ENCODE measurements around the gene FOXK1.

Gene FOXK1

DNA sequence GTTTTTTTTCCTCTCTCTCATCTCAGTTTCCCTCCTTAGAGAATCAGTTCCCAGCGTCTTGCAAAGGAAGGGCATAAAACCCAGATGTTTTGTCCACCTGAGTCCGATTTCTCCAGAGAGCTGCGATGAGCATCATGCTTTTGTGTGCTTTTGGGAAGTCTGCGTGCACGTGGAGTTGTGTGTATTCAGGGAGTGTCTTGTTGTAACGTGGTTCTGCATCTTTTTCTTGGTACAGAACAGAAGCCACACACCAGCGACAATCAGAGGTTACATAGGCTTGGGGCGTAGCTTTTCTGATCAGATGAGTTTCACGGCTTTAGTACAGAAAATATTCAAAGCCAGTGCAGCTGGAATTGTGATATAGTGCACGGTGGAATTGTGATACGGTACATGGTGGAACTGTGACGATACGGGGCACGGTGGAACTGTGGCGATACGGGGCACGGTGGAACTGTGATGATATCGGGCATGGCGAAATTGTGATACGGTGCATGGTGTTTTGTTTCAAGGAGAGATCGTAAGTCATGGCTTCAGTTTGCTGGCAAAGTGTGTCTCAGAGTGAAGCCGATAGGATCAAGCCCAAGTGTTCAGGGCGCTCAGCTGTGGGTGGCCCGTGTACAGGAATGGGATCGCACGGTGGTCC, 32.8 kb downstream of the FOXK1 start:
- Histone ChIP-seq H3K9me3 (replicated peaks; ENCODE audit: low read length) (no peaks in the 10 kb centered on the region), H3K4me1 (ENCODE audit: control insufficient read depth, insufficient read depth, low read length) (peaks cover 13% of the 10 kb centered on the region), H3K9ac (ENCODE audit: low read depth, low read length) (no peak overlapping the region), H3K27me3 (ENCODE audit: control insufficient read depth, insufficient read depth, low read length) (no peaks in the 10 kb centered on the region), H3K36me3 (ENCODE audit: insufficient read depth, low read length) (peaks cover 8% of the 10 kb centered on the region), H3K4me3 (ENCODE audit: low read length) (peak overlapping the region; percentile 26), H3K4me2 (ENCODE audit: low read length) (peak overlapping the region; percentile 72)

DNA sequence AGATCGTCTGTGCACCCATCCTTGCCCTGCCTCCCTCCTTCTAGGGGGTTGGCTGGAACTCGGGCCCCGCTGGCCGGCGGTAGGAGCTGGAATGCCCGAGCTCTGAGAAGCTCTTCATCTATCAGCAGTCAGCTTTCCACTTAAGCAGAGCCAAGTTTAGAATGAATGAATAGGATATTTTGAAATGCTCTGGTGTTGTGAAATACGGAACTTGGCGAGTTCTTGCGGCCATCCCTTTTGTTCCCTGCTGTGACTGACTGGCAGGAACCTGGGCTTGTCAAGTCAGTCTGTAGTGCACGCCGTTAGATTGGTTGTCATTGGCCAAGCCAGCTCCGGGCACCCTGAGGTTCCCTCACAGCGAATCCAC, 33.3 kb downstream of the FOXK1 start:
- Histone ChIP-seq H3K9me3 (replicated peaks; ENCODE audit: low read length) (no peaks in the 10 kb centered on the region), H3K4me3 (ENCODE audit: low read length) (peak overlapping the region; percentile 26), H3K4me1 (ENCODE audit: control insufficient read depth, insufficient read depth, low read length) (peaks cover 13% of the 10 kb centered on the region), H3K4me2 (ENCODE audit: low read length) (peak overlapping the region; percentile 72), H3K36me3 (ENCODE audit: insufficient read depth, low read length) (peaks cover 8% of the 10 kb centered on the region), H3K27me3 (ENCODE audit: control insufficient read depth, insufficient read depth, low read length) (no peaks in the 10 kb centered on the region), H3K9ac (ENCODE audit: low read depth, low read length) (no peak overlapping the region)

DNA sequence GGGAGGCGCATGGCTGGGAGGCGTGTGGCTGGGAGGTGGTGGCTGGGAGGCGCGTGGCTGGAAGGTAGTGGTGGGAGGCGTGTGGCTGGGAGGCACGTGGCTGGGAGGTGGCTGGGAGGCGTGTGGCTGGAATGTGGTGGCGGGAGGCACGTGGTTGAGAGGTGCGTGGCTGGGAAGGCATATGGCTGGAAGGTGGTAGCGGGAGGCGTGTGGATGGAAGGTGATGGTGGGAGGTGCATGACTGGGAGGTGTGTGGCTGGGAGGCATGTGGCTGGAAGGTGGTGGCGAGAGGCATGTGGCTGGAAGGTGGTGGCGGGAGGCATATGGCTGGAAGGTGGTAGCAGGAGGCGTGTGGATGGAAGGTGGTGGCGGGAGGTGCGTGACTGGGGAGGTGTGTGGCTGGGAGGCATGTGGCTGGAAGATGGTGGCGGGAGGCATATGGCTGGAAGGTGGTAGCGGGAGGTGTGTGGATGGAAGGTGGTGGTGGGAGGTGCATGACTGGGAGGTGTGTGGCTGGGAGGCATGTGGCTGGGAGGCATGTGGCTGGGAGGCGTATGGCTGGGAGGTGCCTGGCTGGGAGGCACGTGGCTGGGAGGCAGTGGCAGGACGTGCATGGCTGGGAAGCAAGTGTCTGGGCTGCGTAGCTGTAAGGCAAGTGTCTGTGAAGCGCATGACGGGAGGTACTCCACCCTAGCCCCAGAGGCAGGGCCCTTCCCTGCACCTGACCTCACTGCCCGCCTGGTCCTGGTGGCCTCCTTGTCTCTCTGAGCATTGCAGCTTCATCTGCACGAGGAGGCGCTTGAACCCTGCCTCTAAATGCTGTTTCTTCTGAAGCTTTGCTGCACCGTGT, 35.1 kb downstream of the FOXK1 start:
- H3K9me3 ChIP-seq (replicated peaks; ENCODE audit: low read length): no peaks in the 10 kb centered on the region
- H3K4me2 ChIP-seq (ENCODE audit: low read length): no peak overlapping the region
- no peak overlapping the region for H3K4me3 ChIP-seq (ENCODE audit: low read length)
- peaks cover 6% of the 10 kb centered on the region for H3K36me3 ChIP-seq (ENCODE audit: insufficient read depth, low read length)
- no peaks in the 10 kb centered on the region for H3K27me3 ChIP-seq (ENCODE audit: control insufficient read depth, insufficient read depth, low read length)
- H3K4me1 ChIP-seq (ENCODE audit: control insufficient read depth, insufficient read depth, low read length): peaks cover 13% of the 10 kb centered on the region
- no peak overlapping the region for H3K9ac ChIP-seq (ENCODE audit: low read depth, low read length)

DNA sequence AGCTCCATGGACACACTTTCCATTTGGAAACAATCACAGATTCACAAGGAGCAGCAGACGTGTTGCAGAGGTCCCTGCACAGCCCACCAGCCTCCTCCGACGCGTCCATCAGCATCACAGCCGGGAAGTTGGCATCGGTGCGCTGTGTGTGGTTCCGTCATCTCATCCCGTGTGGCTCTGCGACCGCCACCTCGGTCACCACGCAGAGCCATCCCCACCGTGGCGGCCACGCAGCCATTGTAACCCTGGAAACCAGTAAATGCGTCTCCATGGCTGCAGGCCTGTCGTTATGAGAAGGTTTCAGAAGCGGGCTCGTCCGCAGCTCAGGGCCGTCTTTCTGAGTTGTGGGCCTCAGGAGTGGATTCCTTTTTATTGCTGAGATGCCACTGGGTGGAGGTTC, 36.0 kb downstream of the FOXK1 start:
- Histone ChIP-seq H3K36me3 (ENCODE audit: insufficient read depth, low read length) (peaks cover 10% of the 10 kb centered on the region), H3K9ac (ENCODE audit: low read depth, low read length) (no peak overlapping the region), H3K4me3 (ENCODE audit: low read length) (no peak overlapping the region), H3K27me3 (ENCODE audit: control insufficient read depth, insufficient read depth, low read length) (no peaks in the 10 kb centered on the region), H3K4me2 (ENCODE audit: low read length) (no peak overlapping the region), H3K9me3 (replicated peaks; ENCODE audit: low read length) (no peaks in the 10 kb centered on the region), H3K4me1 (ENCODE audit: control insufficient read depth, insufficient read depth, low read length) (peaks cover 13% of the 10 kb centered on the region)

DNA sequence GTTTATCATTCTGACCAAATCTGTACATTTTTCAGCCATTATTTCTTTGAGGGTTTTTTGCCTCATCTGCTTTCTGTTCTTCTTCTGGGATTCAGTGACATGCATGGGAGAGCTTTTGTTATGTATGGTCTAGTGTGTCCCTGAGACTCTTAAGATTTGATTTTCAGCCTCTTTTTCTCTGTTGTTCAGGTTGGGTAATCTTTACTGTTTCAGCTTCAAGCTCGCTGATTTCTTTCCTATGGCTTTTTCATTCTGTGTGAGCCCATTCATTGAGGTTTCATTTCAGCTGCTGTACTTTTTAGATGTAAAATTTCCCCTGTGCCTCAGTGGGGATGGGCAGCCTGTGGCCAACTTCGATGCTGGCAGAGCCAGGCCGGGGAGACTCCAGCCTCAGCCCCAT, 38.1 kb downstream of the FOXK1 start:
- Histone ChIP-seq H3K27me3 (ENCODE audit: control insufficient read depth, insufficient read depth, low read length) (no peaks in the 10 kb centered on the region), H3K9me3 (replicated peaks; ENCODE audit: low read length) (no peaks in the 10 kb centered on the region), H3K9ac (ENCODE audit: low read depth, low read length) (no peak overlapping the region), H3K36me3 (ENCODE audit: insufficient read depth, low read length) (peaks cover 12% of the 10 kb centered on the region), H3K4me2 (ENCODE audit: low read length) (no peak overlapping the region), H3K4me3 (ENCODE audit: low read length) (no peak overlapping the region), H3K4me1 (ENCODE audit: control insufficient read depth, insufficient read depth, low read length) (peaks cover 18% of the 10 kb centered on the region)

DNA sequence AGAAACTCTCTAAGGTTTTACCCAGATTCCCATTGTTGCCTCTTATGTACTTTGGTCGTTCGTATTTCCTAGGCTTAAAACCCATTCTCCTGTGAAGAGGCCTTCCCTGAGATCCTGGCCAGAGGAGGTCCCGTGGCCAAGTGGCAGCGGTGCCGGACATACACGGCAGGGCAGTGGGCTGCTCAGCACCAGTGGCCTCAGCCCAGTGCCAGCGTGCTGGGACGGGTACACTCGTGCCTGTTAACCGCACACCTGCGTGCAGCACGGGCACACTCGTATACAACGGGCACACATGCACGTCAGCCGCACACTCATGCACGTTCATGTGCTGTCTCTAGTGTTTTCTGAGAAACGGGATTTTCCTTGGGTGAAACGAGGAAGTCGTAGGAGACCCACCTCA, 40.2 kb downstream of the FOXK1 start:
- Histone ChIP-seq H3K9ac (ENCODE audit: low read depth, low read length) (no peak overlapping the region), H3K36me3 (ENCODE audit: insufficient read depth, low read length) (peaks cover 12% of the 10 kb centered on the region), H3K27me3 (ENCODE audit: control insufficient read depth, insufficient read depth, low read length) (no peaks in the 10 kb centered on the region), H3K4me2 (ENCODE audit: low read length) (no peak overlapping the region), H3K4me1 (ENCODE audit: control insufficient read depth, insufficient read depth, low read length) (peaks cover 21% of the 10 kb centered on the region), H3K9me3 (replicated peaks; ENCODE audit: low read length) (no peaks in the 10 kb centered on the region), H3K4me3 (ENCODE audit: low read length) (no peak overlapping the region)

DNA sequence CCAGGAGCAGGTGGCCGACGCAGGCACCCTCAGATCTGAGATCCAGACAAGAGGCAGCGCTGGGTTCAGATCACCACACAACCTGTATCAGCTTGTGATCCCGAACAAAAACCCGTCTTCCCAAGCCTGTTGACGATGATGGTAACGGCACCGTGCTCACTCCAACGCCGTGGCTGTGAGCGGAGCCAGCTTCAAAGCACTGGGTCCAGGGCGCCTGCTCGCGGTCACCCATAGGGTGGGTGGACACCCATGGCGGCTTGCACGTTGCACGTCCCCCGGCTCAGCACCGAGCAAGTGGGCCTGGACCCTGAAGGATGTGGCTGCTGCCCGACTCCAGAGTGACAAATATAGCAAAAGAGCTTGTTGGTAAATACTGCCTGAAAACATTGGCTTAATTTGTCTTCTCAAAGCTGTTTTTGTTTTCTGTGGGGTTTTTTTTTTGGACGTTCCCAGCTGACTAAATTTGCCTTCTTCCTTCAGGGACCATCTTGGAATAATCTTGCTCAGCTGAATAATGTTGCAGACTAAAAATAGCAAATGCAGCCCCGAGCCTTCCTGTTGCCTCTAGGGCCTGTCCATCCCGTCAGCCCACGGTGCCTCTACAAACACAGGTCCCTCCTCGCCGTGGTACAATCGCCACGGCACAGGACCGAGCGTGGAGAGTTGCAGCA, 41.0 kb downstream of the FOXK1 start:
- Histone ChIP-seq H3K4me1 (ENCODE audit: control insufficient read depth, insufficient read depth, low read length) (peaks cover 21% of the 10 kb centered on the region), H3K27me3 (ENCODE audit: control insufficient read depth, insufficient read depth, low read length) (no peaks in the 10 kb centered on the region), H3K36me3 (ENCODE audit: insufficient read depth, low read length) (peaks cover 16% of the 10 kb centered on the region), H3K9me3 (replicated peaks; ENCODE audit: low read length) (no peaks in the 10 kb centered on the region), H3K9ac (ENCODE audit: low read depth, low read length) (no peak overlapping the region), H3K4me3 (ENCODE audit: low read length) (no peak overlapping the region), H3K4me2 (ENCODE audit: low read length) (no peak overlapping the region)

DNA sequence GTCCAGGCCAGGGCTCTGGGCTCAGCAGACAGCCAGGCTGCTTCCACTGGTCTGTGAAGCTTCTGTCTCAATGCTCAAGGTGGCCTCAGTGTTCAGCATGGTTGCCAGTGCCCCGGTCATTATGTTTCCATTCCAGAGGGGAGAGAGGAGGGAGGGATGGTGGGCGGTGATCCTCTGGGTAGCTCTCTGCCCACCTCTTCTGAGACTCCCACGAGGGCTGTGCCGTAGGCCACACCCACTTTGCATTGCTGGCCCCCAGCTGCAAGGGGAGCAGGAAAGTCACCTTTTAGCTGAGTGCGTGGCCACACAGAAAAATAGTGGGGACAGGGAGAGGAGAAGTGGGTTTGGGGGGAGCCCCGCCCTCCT, 42.5 kb downstream of the FOXK1 start:
- Histone ChIP-seq H3K4me3 (ENCODE audit: low read length) (peak overlapping the region; percentile 80), H3K36me3 (ENCODE audit: insufficient read depth, low read length) (peaks cover 23% of the 10 kb centered on the region), H3K4me1 (ENCODE audit: control insufficient read depth, insufficient read depth, low read length) (peaks cover 21% of the 10 kb centered on the region), H3K9me3 (replicated peaks; ENCODE audit: low read length) (no peaks in the 10 kb centered on the region), H3K27me3 (ENCODE audit: control insufficient read depth, insufficient read depth, low read length) (no peaks in the 10 kb centered on the region), H3K9ac (ENCODE audit: low read depth, low read length) (peak overlapping the region; percentile 93), H3K4me2 (ENCODE audit: low read length) (peak overlapping the region; percentile 99)

DNA sequence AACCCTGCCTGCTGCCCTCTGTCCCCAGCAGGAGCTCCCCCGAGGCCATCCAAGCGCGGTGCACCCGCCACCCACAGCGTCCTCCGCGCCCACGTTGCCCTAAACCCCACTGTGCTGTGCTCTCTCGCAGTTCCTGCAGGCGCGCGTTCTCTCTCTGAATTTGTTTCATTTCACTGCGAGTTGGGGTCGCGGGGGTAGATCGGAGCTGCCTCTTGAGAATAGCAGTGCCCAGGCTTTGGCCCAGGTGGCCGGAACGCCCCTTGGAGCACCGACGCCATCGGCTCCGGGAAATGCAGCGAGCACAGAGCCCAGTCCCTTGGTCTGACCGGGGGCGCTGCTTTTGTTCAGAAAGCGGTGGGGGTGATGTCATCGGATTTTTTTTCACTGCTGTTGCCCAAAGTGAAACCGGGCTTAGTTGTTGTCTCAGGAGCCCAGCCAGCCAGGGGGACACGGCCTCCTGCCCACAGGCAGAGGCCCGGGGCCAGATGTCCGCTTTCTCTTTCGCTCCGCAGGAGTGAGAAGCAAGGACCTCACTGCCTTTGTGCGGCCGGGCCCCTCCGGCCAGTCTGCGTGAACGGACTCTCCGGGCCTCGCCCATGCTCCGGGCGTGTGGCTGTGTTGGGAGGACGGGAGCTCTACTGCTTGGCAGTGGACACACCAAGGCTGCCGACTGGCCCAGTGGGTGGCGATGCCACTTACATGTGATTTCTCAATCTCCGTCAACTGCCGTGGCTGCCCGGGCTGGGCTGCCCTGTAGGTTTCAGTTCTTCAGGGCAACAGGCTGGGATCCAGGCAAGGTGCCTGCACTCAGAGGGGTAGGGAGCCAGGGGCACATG, 43.1 kb downstream of the FOXK1 start:
- Histone ChIP-seq H3K9ac (ENCODE audit: low read depth, low read length) (peak overlapping the region; percentile 93), H3K36me3 (ENCODE audit: insufficient read depth, low read length) (peaks cover 23% of the 10 kb centered on the region), H3K4me2 (ENCODE audit: low read length) (peak overlapping the region; percentile 99), H3K9me3 (replicated peaks; ENCODE audit: low read length) (no peaks in the 10 kb centered on the region), H3K4me3 (ENCODE audit: low read length) (peak overlapping the region; percentile 80), H3K27me3 (ENCODE audit: control insufficient read depth, insufficient read depth, low read length) (no peaks in the 10 kb centered on the region), H3K4me1 (ENCODE audit: control insufficient read depth, insufficient read depth, low read length) (peaks cover 21% of the 10 kb centered on the region)

DNA sequence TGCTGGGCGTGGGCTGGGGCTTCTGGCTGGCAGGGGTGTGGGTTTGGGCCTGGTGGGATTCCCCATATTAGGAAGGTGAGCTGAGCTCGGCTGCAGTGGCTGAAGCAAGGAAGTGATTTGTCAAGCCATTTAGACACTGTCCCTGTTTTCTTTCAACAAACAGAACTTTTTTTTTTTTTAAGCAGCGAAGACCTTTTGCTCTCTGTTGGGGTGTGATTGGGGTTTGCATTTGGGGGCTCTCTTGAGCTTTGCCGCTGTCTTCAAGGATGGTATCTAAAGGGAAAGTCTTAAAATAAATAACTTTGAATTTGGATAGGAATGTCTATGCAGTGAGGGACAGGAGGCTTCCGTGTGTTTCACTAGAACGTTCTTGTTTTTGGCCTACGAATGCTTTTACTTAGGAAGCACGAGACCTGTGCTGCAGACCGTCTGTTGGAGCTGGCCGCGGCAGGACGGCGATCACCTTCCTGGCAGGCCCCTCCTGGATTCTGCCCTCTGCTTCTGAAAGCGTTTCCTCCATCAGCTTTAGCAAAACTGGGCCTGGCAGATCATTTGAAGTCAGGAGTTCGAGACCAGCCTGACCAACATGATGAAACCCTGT, 43.9 kb downstream of the FOXK1 start:
- Histone ChIP-seq H3K4me2 (ENCODE audit: low read length) (peak overlapping the region; percentile 99), H3K36me3 (ENCODE audit: insufficient read depth, low read length) (peaks cover 23% of the 10 kb centered on the region), H3K9ac (ENCODE audit: low read depth, low read length) (peak overlapping the region; percentile 93), H3K4me3 (ENCODE audit: low read length) (peak overlapping the region; percentile 80), H3K27me3 (ENCODE audit: control insufficient read depth, insufficient read depth, low read length) (no peaks in the 10 kb centered on the region), H3K4me1 (ENCODE audit: control insufficient read depth, insufficient read depth, low read length) (peaks cover 21% of the 10 kb centered on the region), H3K9me3 (replicated peaks; ENCODE audit: low read length) (no peaks in the 10 kb centered on the region)

DNA sequence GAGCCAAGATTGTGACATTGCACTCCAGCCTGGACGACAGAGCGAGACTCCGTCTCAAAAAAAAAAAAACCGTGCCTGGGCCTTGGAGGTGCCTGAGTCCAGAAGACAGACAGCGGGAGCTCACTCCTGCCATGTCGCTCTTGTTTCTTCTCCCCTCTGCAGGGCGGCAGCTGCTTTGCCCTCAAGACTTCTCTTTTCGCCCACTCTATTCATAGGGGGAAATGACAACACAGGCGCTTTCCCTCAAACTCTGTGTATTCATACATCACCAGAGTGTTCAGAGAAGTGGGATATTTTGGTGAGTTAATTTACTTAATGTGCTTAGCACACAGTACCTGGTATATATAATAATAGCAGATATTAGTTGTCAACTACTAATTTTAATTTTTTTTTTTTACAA, 44.5 kb downstream of the FOXK1 start:
- H3K27me3 ChIP-seq (ENCODE audit: control insufficient read depth, insufficient read depth, low read length): no peaks in the 10 kb centered on the region
- no peak overlapping the region for H3K4me2 ChIP-seq (ENCODE audit: low read length)
- H3K9ac ChIP-seq (ENCODE audit: low read depth, low read length): no peak overlapping the region
- H3K4me3 ChIP-seq (ENCODE audit: low read length): no peak overlapping the region
- peaks cover 23% of the 10 kb centered on the region for H3K36me3 ChIP-seq (ENCODE audit: insufficient read depth, low read length)
- H3K9me3 ChIP-seq (replicated peaks; ENCODE audit: low read length): no peaks in the 10 kb centered on the region
- peaks cover 21% of the 10 kb centered on the region for H3K4me1 ChIP-seq (ENCODE audit: control insufficient read depth, insufficient read depth, low read length)
